Measurements from ENCODE around the gene HCFC1.
A peak's percentile ranks its signal among the peaks of the same experiment; 100 is the strongest.
"Not testable (repeated sequence)": the region's sequence is repeated elsewhere in the genome, so short reads cannot be mapped to it uniquely, and the experiment has no call there.

HCFC1 gene

GRCh38 chrX:153995504-153995903 is 23.9 kb upstream of the HCFC1 start:
- ChIA-PET CTCF (interaction anchor here (1.1 kb wide), 1 partner anchor 17 kb away, joined by 3 read pairs; no protein-coding TSS in a partner anchor), POLR2A (no interaction called here)
- 97% methylated on average over 6 of the region's 8 CpGs for WGBS (ENCODE audit: insufficient coverage)
- H3K4me1 ChIP-seq (ENCODE audit: control extremely low read depth in 1 of 4, control insufficient read depth in 4 of 4, insufficient read depth in 4 of 4, low read length in 3 of 4): peaks cover 3 to 13% (median 8%) of the 10 kb centered on the region in 4 experiments
- H3K4me3 ChIP-seq (ENCODE audit: control insufficient read depth in 1 of 7, extremely low read depth in 1 of 7, insufficient read depth in 4 of 7, low read depth in 2 of 7, low read length in 6 of 7): no peak overlapping the region
- no peaks in the 10 kb centered on the region for H3K36me3 ChIP-seq (ENCODE audit: control insufficient read depth in 4 of 4, insufficient read depth in 4 of 4, low read length in 3 of 4)
- DNase-seq: no peak
- peaks cover 0 to 3% (median 0%) of the 10 kb centered on the region in 5 experiments for H3K27me3 ChIP-seq (replicated peaks in 2 of 5; ENCODE audit: control insufficient read depth in 4 of 5, insufficient read depth in 5 of 5, low read length in 4 of 5)
- no peak overlapping the region for H3K27ac ChIP-seq (ENCODE audit: insufficient read depth in 1 of 2, low read depth in 1 of 2, low read length in 2 of 2, poor library complexity in 1 of 2, severe bottlenecking in 2 of 2)
- no peaks in the 10 kb centered on the region for H3K9me3 ChIP-seq (ENCODE audit: control extremely low read depth in 1 of 5, control insufficient read depth in 4 of 5, insufficient read depth in 2 of 5, low read depth in 1 of 5, low read length in 4 of 5)

GRCh38 chrX:153994398-153994797 is 22.8 kb upstream of the HCFC1 start:
- H3K27ac ChIP-seq (ENCODE audit: insufficient read depth in 1 of 2, low read depth in 1 of 2, low read length in 2 of 2, poor library complexity in 1 of 2, severe bottlenecking in 2 of 2); DNase-seq; H3K27me3 ChIP-seq (replicated peaks in 2 of 5; ENCODE audit: control insufficient read depth in 4 of 5, insufficient read depth in 5 of 5, low read length in 4 of 5); H3K4me3 ChIP-seq (ENCODE audit: control insufficient read depth in 1 of 7, extremely low read depth in 1 of 7, insufficient read depth in 4 of 7, low read depth in 2 of 7, low read length in 6 of 7); H3K9me3 ChIP-seq (ENCODE audit: control extremely low read depth in 1 of 5, control insufficient read depth in 4 of 5, insufficient read depth in 2 of 5, low read depth in 1 of 5, low read length in 4 of 5); H3K4me1 ChIP-seq (ENCODE audit: control extremely low read depth in 1 of 4, control insufficient read depth in 4 of 4, insufficient read depth in 4 of 4, low read length in 3 of 4); H3K36me3 ChIP-seq (ENCODE audit: control insufficient read depth in 4 of 4, insufficient read depth in 4 of 4, low read length in 3 of 4); POLR2A ChIA-PET; CTCF ChIA-PET: not testable (repeated sequence)
- no CpG with 5 or more reads among the region's 5 CpGs for WGBS (ENCODE audit: insufficient coverage)

DNA sequence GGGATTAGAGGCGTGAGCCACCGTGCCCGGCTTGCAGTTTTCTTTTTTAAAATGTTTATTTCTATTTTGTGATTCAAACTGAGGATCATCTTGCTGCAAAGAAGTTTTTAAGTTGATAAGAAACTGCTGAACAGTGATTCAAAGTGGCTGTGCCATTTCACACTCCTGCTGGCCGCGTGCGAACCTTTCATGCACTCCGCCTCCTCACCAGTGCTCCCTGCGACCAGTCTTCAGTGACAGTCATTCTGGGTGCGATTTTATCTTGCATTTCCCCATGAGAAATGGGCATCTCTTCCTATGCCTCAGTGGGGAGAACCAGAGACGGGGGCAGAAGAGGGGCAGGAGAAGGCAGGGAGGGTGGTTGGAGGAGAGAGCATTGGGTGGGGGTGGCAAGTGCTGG is 22.4 kb upstream of the HCFC1 start:
- Histone ChIP-seq H3K9me3 (ENCODE audit: control extremely low read depth in 1 of 5, control insufficient read depth in 4 of 5, insufficient read depth in 2 of 5, low read depth in 1 of 5, low read length in 4 of 5) (no peaks in the 10 kb centered on the region), H3K4me1 (ENCODE audit: control extremely low read depth in 1 of 4, control insufficient read depth in 4 of 4, insufficient read depth in 4 of 4, low read length in 3 of 4) (peaks cover 0 to 3% (median 1%) of the 10 kb centered on the region in 4 experiments), H3K4me3 (ENCODE audit: control insufficient read depth in 1 of 7, extremely low read depth in 1 of 7, insufficient read depth in 4 of 7, low read depth in 2 of 7, low read length in 6 of 7) (no peak overlapping the region), H3K36me3 (ENCODE audit: control insufficient read depth in 4 of 4, insufficient read depth in 4 of 4, low read length in 3 of 4) (no peaks in the 10 kb centered on the region), H3K27me3 (replicated peaks in 2 of 5; ENCODE audit: control insufficient read depth in 4 of 5, insufficient read depth in 5 of 5, low read length in 4 of 5) (peaks cover 0 to 6% (median 0%) of the 10 kb centered on the region in 5 experiments), H3K27ac (ENCODE audit: insufficient read depth in 1 of 2, low read depth in 1 of 2, low read length in 2 of 2, poor library complexity in 1 of 2, severe bottlenecking in 2 of 2) (no peak overlapping the region)
- CTCF ChIA-PET: interaction anchor here (1.0 kb wide), 1 partner anchor 25 kb away, joined by 4 read pairs; no protein-coding TSS in a partner anchor
- 89% methylated on average over 8 of the region's 10 CpGs for WGBS (ENCODE audit: insufficient coverage)
- no peak for DNase-seq
- POLR2A ChIA-PET: no interaction called here

DNA sequence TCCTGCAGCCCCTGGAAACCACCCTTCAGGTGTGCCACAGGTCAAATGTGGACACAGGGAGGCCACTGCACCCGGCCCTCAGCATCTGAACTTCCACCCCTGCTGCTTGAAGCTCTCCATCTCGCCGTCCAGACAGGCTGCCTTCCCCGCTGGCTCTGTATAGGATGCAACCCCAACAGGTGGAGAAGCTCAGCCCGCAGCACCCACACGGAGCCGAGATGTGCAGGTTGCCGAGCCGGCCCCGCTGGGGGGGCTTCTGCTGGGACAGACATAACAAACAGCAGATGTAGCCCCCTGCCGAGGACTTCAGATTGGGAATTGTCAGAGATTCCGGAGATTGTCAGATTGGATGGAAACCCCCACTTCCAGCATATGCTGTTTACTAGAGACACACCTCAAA is 21.5 kb upstream of the HCFC1 start:
- peaks cover 0 to 3% (median 1%) of the 10 kb centered on the region in 4 experiments for H3K4me1 ChIP-seq (ENCODE audit: control extremely low read depth in 1 of 4, control insufficient read depth in 4 of 4, insufficient read depth in 4 of 4, low read length in 3 of 4)
- ChIA-PET POLR2A (no interaction called here), CTCF (interaction anchor here (1.0 kb wide), 1 partner anchor 25 kb away, joined by 4 read pairs; no protein-coding TSS in a partner anchor)
- no peaks in the 10 kb centered on the region for H3K36me3 ChIP-seq (ENCODE audit: control insufficient read depth in 4 of 4, insufficient read depth in 4 of 4, low read length in 3 of 4)
- WGBS (ENCODE audit: insufficient coverage): 92% methylated on average over 10 of the region's 12 CpGs
- peaks cover 0 to 6% (median 0%) of the 10 kb centered on the region in 5 experiments for H3K27me3 ChIP-seq (replicated peaks in 2 of 5; ENCODE audit: control insufficient read depth in 4 of 5, insufficient read depth in 5 of 5, low read length in 4 of 5)
- no peak for DNase-seq
- no peaks in the 10 kb centered on the region for H3K9me3 ChIP-seq (ENCODE audit: control extremely low read depth in 1 of 5, control insufficient read depth in 4 of 5, insufficient read depth in 2 of 5, low read depth in 1 of 5, low read length in 4 of 5)
- H3K27ac ChIP-seq (ENCODE audit: insufficient read depth in 1 of 2, low read depth in 1 of 2, low read length in 2 of 2, poor library complexity in 1 of 2, severe bottlenecking in 2 of 2): no peak overlapping the region
- H3K4me3 ChIP-seq (ENCODE audit: control insufficient read depth in 1 of 7, extremely low read depth in 1 of 7, insufficient read depth in 4 of 7, low read depth in 2 of 7, low read length in 6 of 7): no peak overlapping the region

DNA sequence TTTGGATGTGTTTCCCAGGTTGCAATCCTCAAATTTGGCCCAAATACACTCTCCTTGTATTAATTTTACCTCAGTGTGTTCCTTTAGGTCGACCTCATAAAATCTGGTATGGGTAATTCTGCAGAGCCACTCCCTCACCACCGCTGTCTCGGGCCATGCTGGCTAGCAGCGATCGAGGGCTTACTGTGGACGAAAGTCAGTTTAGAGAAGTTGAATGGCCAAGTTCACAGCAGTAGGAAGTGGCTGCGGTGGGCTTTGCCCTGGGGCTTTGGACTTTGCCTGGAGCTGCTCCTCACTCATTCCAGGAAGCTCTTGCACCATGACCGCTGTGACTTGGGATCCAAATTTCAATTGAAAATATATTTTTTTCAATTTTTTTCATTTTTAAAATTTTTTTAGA is 20.6 kb upstream of the HCFC1 start:
- Histone ChIP-seq H3K27ac (ENCODE audit: insufficient read depth in 1 of 2, low read depth in 1 of 2, low read length in 2 of 2, poor library complexity in 1 of 2, severe bottlenecking in 2 of 2) (no peak overlapping the region), H3K4me1 (ENCODE audit: control extremely low read depth in 1 of 4, control insufficient read depth in 4 of 4, insufficient read depth in 4 of 4, low read length in 3 of 4) (peaks cover 0 to 5% (median 2%) of the 10 kb centered on the region in 4 experiments), H3K4me3 (ENCODE audit: control insufficient read depth in 1 of 7, extremely low read depth in 1 of 7, insufficient read depth in 4 of 7, low read depth in 2 of 7, low read length in 6 of 7) (no peak overlapping the region), H3K9me3 (ENCODE audit: control extremely low read depth in 1 of 5, control insufficient read depth in 4 of 5, insufficient read depth in 2 of 5, low read depth in 1 of 5, low read length in 4 of 5) (no peaks in the 10 kb centered on the region), H3K36me3 (ENCODE audit: control insufficient read depth in 4 of 4, insufficient read depth in 4 of 4, low read length in 3 of 4) (no peaks in the 10 kb centered on the region), H3K27me3 (replicated peaks in 2 of 5; ENCODE audit: control insufficient read depth in 4 of 5, insufficient read depth in 5 of 5, low read length in 4 of 5) (peaks cover 0 to 6% (median 0%) of the 10 kb centered on the region in 5 experiments)
- peak in 1 of 3 donors; percentile 29 for DNase-seq
- ChIA-PET CTCF (no interaction called here), POLR2A (no interaction called here)
- 65% methylated on average over 7 of the region's 8 CpGs for WGBS (ENCODE audit: insufficient coverage)

DNA sequence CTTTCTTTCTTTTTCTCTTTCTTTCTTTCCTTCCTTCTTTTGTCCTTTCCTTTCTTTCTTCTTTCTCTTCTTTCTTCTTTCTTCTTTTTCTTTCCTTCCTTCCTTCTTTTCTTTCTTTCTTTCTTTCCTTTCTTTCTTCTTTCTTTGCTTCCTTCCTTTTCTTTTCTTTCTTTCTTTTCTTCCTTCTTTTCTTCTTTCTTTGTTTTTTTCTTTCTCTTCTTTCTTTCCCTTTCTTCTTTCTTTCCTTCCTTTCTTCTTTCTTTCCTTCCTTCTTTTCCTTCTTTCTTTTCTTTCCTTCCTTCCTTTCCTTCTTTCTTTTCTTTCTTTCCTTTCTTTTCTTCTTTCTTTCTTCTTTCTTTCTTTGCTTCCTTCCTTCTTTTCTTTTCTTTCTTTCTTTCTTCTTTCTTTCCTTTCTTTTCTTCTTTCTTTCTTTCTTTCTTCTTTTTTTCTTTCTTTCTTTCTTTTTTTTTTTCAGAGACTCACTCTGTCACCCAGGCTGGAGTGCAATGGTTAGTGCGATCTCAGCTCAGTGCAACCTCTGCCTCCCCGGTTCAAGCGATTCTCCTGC is 19.5 kb upstream of the HCFC1 start:
- DNase-seq: no peak
- H3K27me3 ChIP-seq (replicated peaks in 2 of 5; ENCODE audit: control insufficient read depth in 4 of 5, insufficient read depth in 5 of 5, low read length in 4 of 5): peaks cover 0 to 6% (median 0%) of the 10 kb centered on the region in 5 experiments
- CTCF ChIA-PET: no interaction called here
- no peaks in the 10 kb centered on the region for H3K36me3 ChIP-seq (ENCODE audit: control insufficient read depth in 4 of 4, insufficient read depth in 4 of 4, low read length in 3 of 4)
- POLR2A ChIA-PET: no interaction called here
- WGBS (ENCODE audit: insufficient coverage): 86% methylated on average over 1 of the region's 3 CpGs
- no peak overlapping the region for H3K4me3 ChIP-seq (ENCODE audit: control insufficient read depth in 1 of 7, extremely low read depth in 1 of 7, insufficient read depth in 4 of 7, low read depth in 2 of 7, low read length in 6 of 7)
- no peak overlapping the region for H3K27ac ChIP-seq (ENCODE audit: insufficient read depth in 1 of 2, low read depth in 1 of 2, low read length in 2 of 2, poor library complexity in 1 of 2, severe bottlenecking in 2 of 2)
- peaks cover 0 to 12% (median 5%) of the 10 kb centered on the region in 4 experiments for H3K4me1 ChIP-seq (ENCODE audit: control extremely low read depth in 1 of 4, control insufficient read depth in 4 of 4, insufficient read depth in 4 of 4, low read length in 3 of 4)
- no peaks in the 10 kb centered on the region for H3K9me3 ChIP-seq (ENCODE audit: control extremely low read depth in 1 of 5, control insufficient read depth in 4 of 5, insufficient read depth in 2 of 5, low read depth in 1 of 5, low read length in 4 of 5)

DNA sequence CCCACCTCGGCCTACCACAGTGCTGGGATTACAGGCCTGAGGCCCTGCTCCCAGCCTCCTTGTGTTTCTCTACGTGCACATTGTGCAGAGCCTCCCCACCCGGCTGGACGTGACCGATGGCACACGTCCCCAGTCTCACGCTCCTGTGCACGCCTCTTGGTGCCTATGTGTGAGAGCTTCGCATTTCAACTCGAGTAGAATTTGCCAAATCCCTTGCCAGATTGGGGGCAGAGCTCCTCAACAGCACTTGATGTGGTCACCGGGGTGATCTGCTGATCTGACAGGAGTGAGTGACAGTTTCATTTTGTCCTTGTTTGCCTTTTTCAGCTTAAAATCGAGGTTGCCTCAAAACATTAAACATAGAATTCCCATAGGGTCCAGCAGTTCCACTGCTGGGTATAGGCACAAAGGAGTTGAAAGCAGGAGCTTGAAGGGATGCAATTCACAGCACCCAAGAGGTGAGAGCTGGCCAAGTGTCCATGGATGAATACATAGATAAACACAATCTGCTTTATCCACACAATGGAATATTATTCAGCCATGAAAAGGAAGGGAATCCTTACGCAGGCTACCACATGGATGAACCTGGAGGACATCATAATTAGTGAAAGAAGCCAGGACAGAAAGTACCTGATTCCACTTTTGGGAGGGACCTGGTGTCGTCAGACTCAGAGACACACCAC is 18.5 kb upstream of the HCFC1 start:
- no peaks in the 10 kb centered on the region for H3K36me3 ChIP-seq (ENCODE audit: control insufficient read depth in 4 of 4, insufficient read depth in 4 of 4, low read length in 3 of 4)
- ChIA-PET POLR2A (no interaction called here), CTCF (interaction anchor here (1.2 kb wide), 1 partner anchor 11 kb away, joined by 3 read pairs; no protein-coding TSS in a partner anchor)
- H3K4me1 ChIP-seq (ENCODE audit: control extremely low read depth in 1 of 4, control insufficient read depth in 4 of 4, insufficient read depth in 4 of 4, low read length in 3 of 4): peaks cover 0 to 16% (median 10%) of the 10 kb centered on the region in 4 experiments
- DNase-seq: no peak
- H3K27me3 ChIP-seq (replicated peaks in 2 of 5; ENCODE audit: control insufficient read depth in 4 of 5, insufficient read depth in 5 of 5, low read length in 4 of 5): peaks cover 0 to 9% (median 0%) of the 10 kb centered on the region in 5 experiments
- no peaks in the 10 kb centered on the region for H3K9me3 ChIP-seq (ENCODE audit: control extremely low read depth in 1 of 5, control insufficient read depth in 4 of 5, insufficient read depth in 2 of 5, low read depth in 1 of 5, low read length in 4 of 5)
- 99% methylated on average over 12 of the region's 14 CpGs for WGBS (ENCODE audit: insufficient coverage)
- H3K4me3 ChIP-seq (ENCODE audit: control insufficient read depth in 1 of 7, extremely low read depth in 1 of 7, insufficient read depth in 4 of 7, low read depth in 2 of 7, low read length in 6 of 7): no peak overlapping the region
- no peak overlapping the region for H3K27ac ChIP-seq (ENCODE audit: insufficient read depth in 1 of 2, low read depth in 1 of 2, low read length in 2 of 2, poor library complexity in 1 of 2, severe bottlenecking in 2 of 2)

All from common myeloid progenitor, CD34-positive (primary cell).